Bone marrow (tissue), 2 donors: ENCODE measurements around the gene MBL2.

Experiments
- DNase-seq, 2 donors: peaks; one replicate each; lab custom pipeline; 2025; lab: John Stamatoyannopoulos, UW

The MBL2 gene

GRCh38 chr10:52771534-52772445, 794 bp downstream of the MBL2 start:
- no peak for DNase-seq

GRCh38 chr10:52770904-52771303, 1.7 kb downstream of the MBL2 start:
- no peak for DNase-seq

- no peak for DNase-seq
These were observed 2.6 kb downstream of the MBL2 start for GRCh38 chr10:52769966-52770365.

GRCh38 chr10:52768001-52768532, 4.5 kb downstream of the MBL2 start:
- DNase-seq: no peak

GRCh38 chr10:52762088-52762487, 10.5 kb downstream of the MBL2 start:
- DNase-seq: no peak

- DNase-seq: no peak
These were observed 13.4 kb downstream of the MBL2 start for GRCh38 chr10:52759154-52759553.

GRCh38 chr10:52758406-52758805, 14.2 kb downstream of the MBL2 start:
- no peak for DNase-seq

GRCh38 chr10:52757773-52758172, 14.8 kb downstream of the MBL2 start:
- no peak for DNase-seq

- DNase-seq: no peak
These were observed 15.6 kb downstream of the MBL2 start for GRCh38 chr10:52756966-52757365.

GRCh38 chr10:52756295-52756694, 16.3 kb downstream of the MBL2 start:
- DNase-seq: no peak

- peak in 1 of 2 donors; percentile 90 for DNase-seq
These were observed 17.1 kb downstream of the MBL2 start for GRCh38 chr10:52755297-52756062.

- peak in 1 of 2 donors; percentile 69 for DNase-seq
These were observed 19.7 kb downstream of the MBL2 start for GRCh38 chr10:52752801-52753445.

- DNase-seq: no peak
These were observed 20.3 kb downstream of the MBL2 start for GRCh38 chr10:52752261-52752660.

GRCh38 chr10:52751337-52751736, 21.2 kb downstream of the MBL2 start:
- no peak for DNase-seq

GRCh38 chr10:52750629-52751028, 22.0 kb downstream of the MBL2 start:
- DNase-seq: no peak

- no peak for DNase-seq
These were observed 24.9 kb downstream of the MBL2 start for GRCh38 chr10:52747694-52748093.

GRCh38 chr10:52746169-52746568, 26.4 kb downstream of the MBL2 start:
- no peak for DNase-seq

- no peak for DNase-seq
These were observed 28.4 kb downstream of the MBL2 start for GRCh38 chr10:52744057-52744805.

- no peak for DNase-seq
These were observed 29.9 kb downstream of the MBL2 start for GRCh38 chr10:52742731-52743130.

- no peak for DNase-seq
These were observed 30.7 kb downstream of the MBL2 start for GRCh38 chr10:52741851-52742250.

GRCh38 chr10:52740913-52741675, 31.5 kb downstream of the MBL2 start:
- DNase-seq: peak in 1 of 2 donors; percentile 49
